ENCODE data around the gene VWA8.

GRCh38 chr13:41624041-41624440 lies 336.9 kb downstream of the VWA8 start:
- TF ChIP-seq EP300 (IDR thresholded peaks at IDR 0.05), result no peak
- TF ChIP-seq POLR2A (IDR thresholded peaks at IDR 0.05; ENCODE audit: low read depth), result no peak
- no peak for TF ChIP-seq CTCF (IDR thresholded peaks at IDR 0.05)
